Measurements from ENCODE around the gene CCM2. TPM values are rescaled to one million over a fixed set of nuclear protein-coding genes. Genes with fewer than 3 reads are reported as not detected.

The CCM2 gene
- total and polyA plus RNA-seq, 2 of the 8 experiments (the other 6 are each of a cell fraction or from before 2014, with no cell fraction given): 31.6 to 41.2 TPM

DNA sequence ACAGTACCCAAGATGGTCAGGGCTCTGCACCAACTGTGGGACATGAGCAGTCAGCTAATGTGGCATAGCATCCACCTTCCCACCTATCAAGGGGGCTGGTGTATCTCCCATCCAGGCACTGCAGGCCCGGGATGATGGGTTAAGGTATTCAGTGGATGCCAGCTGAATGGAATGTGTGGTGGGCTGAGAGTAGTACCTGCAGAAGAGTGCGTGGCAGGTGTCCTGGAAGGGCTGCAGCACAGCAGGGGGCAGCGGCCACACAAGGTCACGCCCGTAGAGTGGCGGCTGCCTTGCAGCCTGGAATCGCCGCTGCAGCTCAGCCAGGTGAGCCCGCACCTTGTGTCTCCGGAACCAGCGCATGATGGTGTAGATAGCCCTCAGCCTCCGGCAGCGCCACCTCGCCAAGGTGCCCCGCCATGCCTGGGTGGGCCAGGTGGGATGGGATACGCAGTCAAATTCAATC is 34.5 kb upstream of the CCM2 start:
- Histone ChIP-seq H3K4me3 (ENCODE audit: extremely low read depth in 1 of 4, insufficient read depth in 2 of 4, low read depth in 3 of 4, low read length in 4 of 4) (no peak overlapping the region), H2AK5ac (ENCODE audit: low read depth, low read length) (0 out of 2 replicates have a peak overlapping the region, but pooled peaks have one; percentile 39), H3K23me2 (ENCODE audit: low read depth, low read length) (peaks cover 5% of the 10 kb centered on the region; the same call in 1 of the 2 replicates), H3K27ac (ENCODE audit: low read depth, low read length) (no peak overlapping the region), H2BK20ac (ENCODE audit: low read length) (no peak overlapping the region), H2AFZ (ENCODE audit: low read length) (no peak overlapping the region), H2BK5ac (ENCODE audit: low read depth, low read length) (no peak overlapping the region), H3K56ac (replicated peaks; ENCODE audit: insufficient read length, low read depth, low read length) (no peak overlapping the region), H3K36me3 (ENCODE audit: control insufficient read depth in 2 of 4, insufficient read depth in 4 of 4, low read length in 3 of 4) (no peaks in the 10 kb centered on the region), H3K9ac (replicated peaks in 1 of 4; ENCODE audit: extremely low read depth in 1 of 4, low read depth in 3 of 4, low read length in 3 of 4) (no peak overlapping the region), H3K18ac (ENCODE audit: extremely low read depth, low read length) (no peak overlapping the region), H3K79me1 (ENCODE audit: low read depth, low read length) (no peaks in the 10 kb centered on the region), H3K14ac (ENCODE audit: insufficient read length) (no peak overlapping the region), H3K27me3 (replicated peaks in 1 of 4; ENCODE audit: control insufficient read depth in 3 of 4, extremely low read depth in 1 of 4, insufficient read depth in 3 of 4, low read length in 3 of 4) (peaks cover 10 to 30% (median 22%) of the 10 kb centered on the region in 4 experiments; a peak in 6 of 7 replicates), H3K4ac (replicated peaks; ENCODE audit: insufficient read length, low read depth, low read length) (no peak overlapping the region), H3K79me2 (ENCODE audit: control insufficient read depth in 1 of 2, insufficient read depth in 2 of 2, low read length in 2 of 2) (no peaks in the 10 kb centered on the region), H4K91ac (replicated peaks; ENCODE audit: insufficient read length, low read length) (no peak overlapping the region), H2BK12ac (ENCODE audit: low read depth, low read length) (no peak overlapping the region), H4K8ac (ENCODE audit: extremely low read depth, insufficient read depth, low read length) (peak overlapping the region; percentile 66; the same call in 1 of the 2 replicates), H3K4me1 (replicated peaks in 1 of 4; ENCODE audit: control insufficient read depth in 3 of 4, insufficient read depth in 4 of 4, low read length in 3 of 4) (peaks cover 0 to 11% (median 4%) of the 10 kb centered on the region in 4 experiments; a peak in 5 of 7 replicates), H4K5ac (ENCODE audit: insufficient read length, low read depth, low read length) (no peak overlapping the region), H2BK120ac (replicated peaks; ENCODE audit: low read depth, low read length) (no peak overlapping the region), H4K20me1 (replicated peaks in 1 of 2; ENCODE audit: control insufficient read depth in 1 of 2, insufficient read depth in 2 of 2, low read length in 2 of 2) (no peaks in the 10 kb centered on the region), H3K4me2 (ENCODE audit: insufficient read depth in 1 of 2, low read depth in 2 of 2, low read length in 2 of 2) (no peak overlapping the region), H3K9me3 (ENCODE audit: insufficient read depth in 2 of 2, low read depth in 1 of 2, low read length in 1 of 2) (no peaks in the 10 kb centered on the region), H3K23ac (ENCODE audit: insufficient read length) (no peak overlapping the region), H2BK15ac (ENCODE audit: low read length) (no peak overlapping the region)
- DNase-seq (ENCODE audit: low read depth in 1 of 2, low spot score in 2 of 2) (peak in 1 of 2 experiments; percentile 46), FAIRE-seq (no peak)
- 87% methylated on average over 16 of the region's 16 CpGs; no CpG with 5 or more reads in 1 of the 2 experiments for WGBS, 2 experiments (ENCODE audit: extremely low coverage in 1 of 2, insufficient coverage in 1 of 2, insufficient read length in 1 of 2, insufficient replicate concordance in 2 of 2, low coverage in 1 of 2, low lambda C conversion rate in 2 of 2, missing lambda C conversion rate in 1 of 2)
- ChIA-PET POLR2A (ENCODE audit: partially characterized antibody) (interaction anchor here (1.0 to 17.9 kb wide), 4 partner anchors 17 to 161 kb away, joined by 3 to 327 read pairs (median 8); partner anchors contain the start of genes CCM2, H2AZ2 and MYO1G), CTCF (ENCODE audit: partially characterized antibody) (interaction anchor here (1.4 to 3.2 kb wide), 7 partner anchors 8 to 170 kb away, joined by 3 to 33 read pairs (median 6); no protein-coding TSS in a partner anchor)

Measured in H1 (cell line).